ENCODE data around the gene CCL21. TPM values are rescaled to one million over a fixed set of nuclear protein-coding genes. Genes with fewer than 3 reads are reported as not detected.

The CCL21 gene
- total and polyA plus RNA-seq, 12 donors = 2.2 to 295 (median 33.0) TPM

DNA sequence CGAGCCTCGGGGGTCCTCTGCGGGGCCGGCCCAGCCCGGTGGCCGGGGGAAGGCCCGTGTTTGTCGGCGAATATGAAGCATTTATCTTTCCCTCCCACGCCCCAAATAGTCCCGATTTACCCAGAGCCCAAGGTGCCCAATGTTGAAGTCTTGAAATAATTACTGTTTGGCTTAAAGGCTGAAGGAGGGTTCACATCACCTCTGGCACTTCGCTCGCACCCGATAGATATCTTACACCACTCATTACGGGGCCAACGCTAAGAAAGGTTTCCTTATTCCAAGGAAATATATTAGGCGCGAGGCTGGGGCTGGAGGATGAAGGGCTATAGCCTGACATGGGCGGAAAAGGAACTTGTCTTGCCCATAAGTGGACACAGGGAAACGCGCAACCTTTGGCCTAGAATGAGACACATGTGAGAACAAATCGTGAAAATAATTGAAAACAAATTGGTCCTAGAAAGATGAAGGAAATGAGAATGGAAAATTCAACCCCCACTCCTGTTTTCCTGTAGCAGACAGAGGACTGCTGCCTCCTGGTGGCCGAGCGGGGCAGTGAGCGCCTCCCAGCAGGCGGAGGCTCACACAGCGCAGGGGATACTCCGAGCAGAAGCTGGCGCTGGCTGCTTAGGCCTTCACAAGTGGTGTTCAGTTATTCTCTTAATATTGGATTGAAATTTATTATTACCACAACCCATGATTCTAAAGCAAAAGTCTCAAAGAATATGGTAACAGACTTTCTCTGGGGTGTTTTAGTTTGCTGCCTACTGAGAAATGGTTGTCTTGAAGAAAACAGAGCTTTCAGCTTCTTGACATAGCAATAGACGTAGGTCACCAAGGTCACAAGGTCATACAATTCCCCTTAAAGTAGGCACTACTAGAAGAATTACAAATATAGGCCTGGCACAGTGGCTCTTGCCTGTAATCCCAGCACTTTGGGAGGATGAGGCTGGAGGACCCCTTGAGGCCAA lies 7.9 kb downstream of the CCL21 start:
- no peaks in the 10 kb centered on the region for H3K27me3 ChIP-seq
- peak overlapping the region in 3 of 4 donors; percentile 51 to 74 (median 64) for H3K4me3 ChIP-seq
- intact Hi-C loops (cut with DNase I) = loop anchor here in 1 of 2 donors (10.0 kb wide), 1 partner anchor 47 kb away; the partner anchor contains the start of gene IL11RA
- peak overlapping the region in 2 of 5 donors; percentile 64 to 68 for H3K27ac ChIP-seq
- TF ChIP-seq, protein P1, sequence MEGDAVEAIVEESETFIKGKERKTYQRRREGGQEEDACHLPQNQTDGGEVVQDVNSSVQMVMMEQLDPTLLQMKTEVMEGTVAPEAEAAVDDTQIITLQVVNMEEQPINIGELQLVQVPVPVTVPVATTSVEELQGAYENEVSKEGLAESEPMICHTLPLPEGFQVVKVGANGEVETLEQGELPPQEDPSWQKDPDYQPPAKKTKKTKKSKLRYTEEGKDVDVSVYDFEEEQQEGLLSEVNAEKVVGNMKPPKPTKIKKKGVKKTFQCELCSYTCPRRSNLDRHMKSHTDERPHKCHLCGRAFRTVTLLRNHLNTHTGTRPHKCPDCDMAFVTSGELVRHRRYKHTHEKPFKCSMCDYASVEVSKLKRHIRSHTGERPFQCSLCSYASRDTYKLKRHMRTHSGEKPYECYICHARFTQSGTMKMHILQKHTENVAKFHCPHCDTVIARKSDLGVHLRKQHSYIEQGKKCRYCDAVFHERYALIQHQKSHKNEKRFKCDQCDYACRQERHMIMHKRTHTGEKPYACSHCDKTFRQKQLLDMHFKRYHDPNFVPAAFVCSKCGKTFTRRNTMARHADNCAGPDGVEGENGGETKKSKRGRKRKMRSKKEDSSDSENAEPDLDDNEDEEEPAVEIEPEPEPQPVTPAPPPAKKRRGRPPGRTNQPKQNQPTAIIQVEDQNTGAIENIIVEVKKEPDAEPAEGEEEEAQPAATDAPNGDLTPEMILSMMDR (IDR thresholded peaks at IDR 0.05) = peak; percentile 92 to 99 (median 96)
- TF ChIP-seq POLR2A (IDR thresholded peaks at IDR 0.05) = peak in 1 of 2 donors; percentile 7
- 1 to 5% (median 3%) methylated on average over 27 to 30 of the region's 30 CpGs for WGBS, 4 donors
- H3K9me3 ChIP-seq (replicated peaks in 1 of 3) = no peaks in the 10 kb centered on the region
- no peaks in the 10 kb centered on the region for H3K36me3 ChIP-seq (replicated peaks in 1 of 2)
- peak; percentile 84 to 94 (median 87) for DNase-seq
- peaks cover 0 to 6% of the 10 kb centered on the region in 2 donors for H3K4me1 ChIP-seq (replicated peaks in 1 of 2)

DNA sequence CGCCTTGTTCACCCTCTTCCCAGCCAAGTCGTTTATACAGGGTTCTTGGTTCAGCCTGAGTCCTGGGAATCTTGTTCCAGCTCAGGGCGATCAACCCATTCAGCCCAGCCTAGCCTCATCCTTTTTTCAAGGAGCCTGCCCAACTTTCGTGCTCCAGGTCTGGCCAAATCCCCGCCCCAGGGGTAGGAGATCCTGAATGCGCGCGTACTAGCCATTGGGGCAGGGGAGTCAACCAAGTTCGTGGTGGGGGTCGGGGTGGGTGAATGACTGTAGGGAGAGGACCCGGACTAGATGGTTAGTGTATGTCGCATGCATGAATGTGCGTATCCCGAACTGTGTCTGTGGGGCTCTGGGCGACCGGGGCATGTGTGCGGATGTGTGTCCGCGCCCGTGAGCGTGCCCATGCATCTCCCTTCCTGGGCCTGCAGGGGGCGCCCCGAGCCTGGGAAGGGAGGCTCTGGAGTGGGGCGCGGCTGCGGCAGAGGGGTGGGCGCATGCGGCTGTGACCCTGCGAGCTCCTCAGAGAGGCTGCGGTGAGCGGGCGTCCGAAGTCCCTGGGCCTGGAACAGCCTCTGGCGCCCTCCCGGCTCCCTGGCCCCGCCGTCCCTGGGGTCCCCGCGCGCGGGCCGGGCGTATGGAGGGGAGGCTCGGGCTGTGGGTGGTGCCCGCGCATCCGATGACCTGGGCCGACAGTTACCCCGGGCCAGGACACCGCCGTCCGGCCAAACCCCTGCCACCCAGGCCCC lies 8.7 kb downstream of the CCL21 start:
- TF ChIP-seq POLR2A (IDR thresholded peaks at IDR 0.05) = no peak
- TF ChIP-seq, protein P1 (IDR thresholded peaks at IDR 0.05) = peak; percentile 59 to 88 (median 82)
- H3K27me3 ChIP-seq = no peaks in the 10 kb centered on the region
- no peaks in the 10 kb centered on the region for H3K36me3 ChIP-seq (replicated peaks in 1 of 2)
- peak overlapping the region in 2 of 5 donors; percentile 64 to 68 for H3K27ac ChIP-seq
- peak overlapping the region in 3 of 4 donors; percentile 51 to 74 (median 64) for H3K4me3 ChIP-seq
- peaks cover 0 to 6% of the 10 kb centered on the region in 2 donors for H3K4me1 ChIP-seq (replicated peaks in 1 of 2)
- DNase-seq = peak; percentile 61 to 81 (median 66)
- no peaks in the 10 kb centered on the region for H3K9me3 ChIP-seq (replicated peaks in 1 of 3)
- intact Hi-C loops (cut with DNase I) = loop anchor here in 1 of 2 donors (10.0 kb wide), 1 partner anchor 46 kb away; the partner anchor contains the start of gene IL11RA
- WGBS, 4 donors = 7 to 29% (median 11%) methylated on average over 16 to 52 of the region's 52 CpGs

DNA sequence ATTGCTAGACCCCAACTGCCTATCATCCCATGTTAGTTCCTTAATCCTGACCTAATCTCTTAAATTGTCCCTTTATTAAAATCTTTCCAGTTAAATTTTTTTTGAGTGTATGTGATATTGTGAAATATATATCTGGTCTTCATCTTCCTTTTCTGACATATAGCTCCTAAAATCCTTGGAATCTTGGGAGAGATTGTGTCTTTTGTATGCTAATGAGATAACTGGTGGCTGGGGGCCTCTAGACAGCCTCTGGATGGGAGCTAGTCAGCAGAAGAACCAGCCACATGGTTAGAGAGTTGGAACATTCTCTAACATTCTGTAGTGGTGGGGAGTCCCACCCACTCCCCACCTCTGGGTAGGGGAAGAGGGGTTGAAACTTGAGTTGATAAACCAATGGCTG lies 15.1 kb downstream of the CCL21 start:
- Histone ChIP-seq H3K36me3 (replicated peaks in 1 of 2) (no peaks in the 10 kb centered on the region), H3K9me3 (replicated peaks in 1 of 3) (no peaks in the 10 kb centered on the region), H3K4me3 (no peak overlapping the region), H3K4me1 (replicated peaks in 1 of 2) (no peaks in the 10 kb centered on the region), H3K27me3 (no peaks in the 10 kb centered on the region), H3K27ac (no peak overlapping the region)
- intact Hi-C loops (cut with DNase I) = no loop called here
- DNase-seq = no peak
- TF ChIP-seq, protein P1 (IDR thresholded peaks at IDR 0.05) = no peak
- TF ChIP-seq POLR2A (IDR thresholded peaks at IDR 0.05) = no peak

DNA sequence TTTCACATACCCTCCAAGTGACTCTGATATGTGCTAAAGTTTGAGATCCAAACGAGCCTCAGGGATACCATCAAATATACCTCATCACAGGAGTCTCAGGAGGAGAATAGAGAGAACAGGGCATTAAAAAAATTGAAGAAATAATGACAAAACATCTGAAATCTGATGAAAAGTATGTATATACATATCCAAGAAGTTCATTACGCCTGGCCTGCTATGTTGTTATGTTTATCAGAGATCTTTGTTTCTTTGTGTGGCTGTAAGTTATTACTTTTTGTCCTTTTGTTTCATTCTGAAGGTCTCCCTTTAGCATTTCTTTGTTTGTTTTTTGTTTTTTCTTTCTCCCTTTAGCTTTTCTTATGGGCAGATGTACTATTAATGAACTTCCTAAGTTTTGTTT lies 16.4 kb downstream of the CCL21 start:
- no peak overlapping the region for H3K27ac ChIP-seq
- no peaks in the 10 kb centered on the region for H3K4me1 ChIP-seq (replicated peaks in 1 of 2)
- no peaks in the 10 kb centered on the region for H3K27me3 ChIP-seq
- intact Hi-C loops (cut with DNase I) = no loop called here
- H3K9me3 ChIP-seq (replicated peaks in 1 of 3) = no peaks in the 10 kb centered on the region
- TF ChIP-seq, protein P1 (IDR thresholded peaks at IDR 0.05) = no peak
- TF ChIP-seq POLR2A (IDR thresholded peaks at IDR 0.05) = no peak
- WGBS, 4 donors = 73 to 84% (median 76%) methylated on average over 2 of the region's 2 CpGs
- DNase-seq = no peak
- no peaks in the 10 kb centered on the region for H3K36me3 ChIP-seq (replicated peaks in 1 of 2)
- H3K4me3 ChIP-seq = no peak overlapping the region

Measured in adrenal gland (tissue), 12 donors.